Karpas-422 (cell line): ENCODE data around the gene GOLGA7B. TPM values are rescaled to one million over a fixed set of nuclear protein-coding genes. Genes with fewer than 3 reads are reported as not detected.

Experiments
- DNase-seq: peaks from one replicate; pipeline ENCODE4 v3.0.0-alpha.2; 2015
- H2AFZ ChIP-seq: fragments of 200-600 bp; sonication (generic); 2 replicates; pipeline ENCODE4 v1.6.1; 2014; ENCODE audit warnings: antibody characterized with exemption, low read length, mixed read lengths
- H3K27ac ChIP-seq: fragments of 200-600 bp; sonication (generic); 2 replicates; pipeline ENCODE4 v1.5.1; 2014; ENCODE audit warnings: mild to moderate bottlenecking, low read length, moderate library complexity
- H3K27me3 ChIP-seq: fragments of 200-600 bp; sonication (generic); 2 replicates; pipeline ENCODE4 v1.6.1; 2014; ENCODE audit warnings: low read length, mixed read lengths
- H3K36me3 ChIP-seq: fragments of 200-600 bp; sonication (generic); 2 replicates; pipeline ENCODE4 v1.6.1; 2014; ENCODE audit warnings: low read length, mixed read lengths; ENCODE audit not compliant: insufficient read depth
- H3K4me1 ChIP-seq: fragments of 200-600 bp; sonication (generic); 2 replicates; pipeline ENCODE4 v1.6.1; 2014; ENCODE audit warnings: mild to moderate bottlenecking, low read length, mixed read lengths
- H3K4me2 ChIP-seq: fragments of 200-600 bp; sonication (generic); 2 replicates; pipeline ENCODE4 v1.6.1; 2014; ENCODE audit warnings: low read length, low read depth, mild to moderate bottlenecking; ENCODE audit not compliant: poor library complexity, severe bottlenecking
- H3K4me3 ChIP-seq: fragments of 200-600 bp; sonication (generic); 2 replicates; pipeline ENCODE4 v1.5.1; 2014; ENCODE audit warnings: mild to moderate bottlenecking, antibody characterized with exemption, low read length, mixed read lengths
- H3K79me2 ChIP-seq: fragments of 200-600 bp; sonication (generic); 2 replicates; pipeline ENCODE4 v1.6.1; 2014; ENCODE audit warnings: mild to moderate bottlenecking, low read length, mixed read lengths
- H3K9ac ChIP-seq: fragments of 200-600 bp; sonication (generic); 2 replicates; pipeline ENCODE4 v1.6.0; 2014; ENCODE audit warnings: low read length
- H3K9me2 ChIP-seq: fragments of 200-600 bp; sonication (generic), shearing (Covaris generic); replicated peaks from 2 replicates; pipeline ENCODE4 v1.6.0; 2014; ENCODE audit warnings: mild to moderate bottlenecking, low read length, moderate library complexity; ENCODE audit not compliant: insufficient read depth
- H3K9me3 ChIP-seq: fragments of 300-700, 200-600 bp; sonication (generic); 2 replicates; pipeline ENCODE4 v1.6.1; 2014; ENCODE audit warnings: low read length, mixed read lengths
- H4K20me1 ChIP-seq: fragments of 200-600 bp; sonication (generic); 2 replicates; pipeline ENCODE4 v1.6.1; 2014; ENCODE audit warnings: mild to moderate bottlenecking, antibody characterized with exemption, low read length, low read depth; ENCODE audit not compliant: insufficient read depth
- total RNA-seq: library from RNA; depleted of rRNA; stranded (reverse); fragments of >200 nt; shearing (Covaris generic); gene quantifications from 2 replicates; pipeline ENCODE4 v1.2.3, GENCODE V29; 2014; ENCODE audit warnings: low replicate concordance

The GOLGA7B gene
- total RNA-seq, 1 experiment from 2014 or later, result not detected

- H3K9me2 ChIP-seq, result no peaks in the 10 kb centered on the region
- DNase-seq, result no peak
Measured at GRCh38 chr10:97875391-97875790, 25.7 kb downstream of the GOLGA7B start.

GRCh38 chr10:97876402-97876801 is 26.8 kb downstream of the GOLGA7B start:
- Histone ChIP-seq H3K4me2 (no peak overlapping the region), H2AFZ (no peak overlapping the region), H3K27ac (no peak overlapping the region), H3K36me3 (no peaks in the 10 kb centered on the region), H3K4me3 (no peak overlapping the region), H3K9ac (no peak overlapping the region), H3K9me2 (no peaks in the 10 kb centered on the region), H3K4me1 (peaks cover 2% of the 10 kb centered on the region; the same call in 1 of the 2 replicates), H3K79me2 (no peaks in the 10 kb centered on the region), H3K9me3 (no peaks in the 10 kb centered on the region), H4K20me1 (no peaks in the 10 kb centered on the region), H3K27me3 (no peaks in the 10 kb centered on the region)
- DNase-seq, result no peak

More at GRCh38 chr10:97875391-97875790, 25.7 kb downstream of the GOLGA7B start:
- no peaks in the 10 kb centered on the region for H3K79me2 ChIP-seq
- H2AFZ ChIP-seq, result no peak overlapping the region
- no peaks in the 10 kb centered on the region for H3K27me3 ChIP-seq
- no peaks in the 10 kb centered on the region for H3K36me3 ChIP-seq
- no peaks in the 10 kb centered on the region for H4K20me1 ChIP-seq
- no peak overlapping the region for H3K4me2 ChIP-seq
- H3K27ac ChIP-seq, result no peak overlapping the region
- peaks cover 2% of the 10 kb centered on the region; the same call in 1 of the 2 replicates for H3K4me1 ChIP-seq
- no peak overlapping the region for H3K9ac ChIP-seq
- no peaks in the 10 kb centered on the region for H3K9me3 ChIP-seq
- H3K4me3 ChIP-seq, result no peak overlapping the region

DNA sequence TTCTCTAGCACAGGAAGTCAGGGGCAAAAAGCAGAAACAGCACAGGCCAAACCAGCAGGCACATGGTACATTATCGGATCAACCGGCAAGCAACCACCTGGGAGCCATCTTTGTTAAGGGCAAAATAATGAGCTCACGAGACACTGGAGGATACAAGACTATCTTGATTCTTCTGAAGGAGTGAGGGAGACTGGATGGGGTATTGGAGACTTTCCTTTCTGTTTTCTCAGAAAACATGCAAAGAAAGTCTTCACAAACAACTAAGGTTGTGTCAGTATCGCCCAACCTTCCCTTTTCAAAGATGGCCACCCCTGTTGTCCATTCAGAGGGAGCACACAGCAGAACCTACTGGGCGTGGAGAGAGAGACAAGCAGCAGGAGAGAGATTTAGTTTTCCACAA is 29.6 kb downstream of the GOLGA7B start:
- H2AFZ ChIP-seq, result no peak overlapping the region
- no peak overlapping the region for H3K27ac ChIP-seq
- H3K9me2 ChIP-seq, result no peaks in the 10 kb centered on the region
- no peaks in the 10 kb centered on the region for H3K9me3 ChIP-seq
- no peak overlapping the region for H3K4me2 ChIP-seq
- no peaks in the 10 kb centered on the region for H3K36me3 ChIP-seq
- H3K4me1 ChIP-seq, result peaks cover 2% of the 10 kb centered on the region; the same call in 1 of the 2 replicates
- no peaks in the 10 kb centered on the region for H4K20me1 ChIP-seq
- no peaks in the 10 kb centered on the region for H3K79me2 ChIP-seq
- no peak overlapping the region for H3K4me3 ChIP-seq
- no peaks in the 10 kb centered on the region for H3K27me3 ChIP-seq
- no peak for DNase-seq
- no peak overlapping the region for H3K9ac ChIP-seq

- no peaks in the 10 kb centered on the region for H3K36me3 ChIP-seq
Measured at GRCh38 chr10:97880109-97880508, 30.5 kb downstream of the GOLGA7B start.

DNA sequence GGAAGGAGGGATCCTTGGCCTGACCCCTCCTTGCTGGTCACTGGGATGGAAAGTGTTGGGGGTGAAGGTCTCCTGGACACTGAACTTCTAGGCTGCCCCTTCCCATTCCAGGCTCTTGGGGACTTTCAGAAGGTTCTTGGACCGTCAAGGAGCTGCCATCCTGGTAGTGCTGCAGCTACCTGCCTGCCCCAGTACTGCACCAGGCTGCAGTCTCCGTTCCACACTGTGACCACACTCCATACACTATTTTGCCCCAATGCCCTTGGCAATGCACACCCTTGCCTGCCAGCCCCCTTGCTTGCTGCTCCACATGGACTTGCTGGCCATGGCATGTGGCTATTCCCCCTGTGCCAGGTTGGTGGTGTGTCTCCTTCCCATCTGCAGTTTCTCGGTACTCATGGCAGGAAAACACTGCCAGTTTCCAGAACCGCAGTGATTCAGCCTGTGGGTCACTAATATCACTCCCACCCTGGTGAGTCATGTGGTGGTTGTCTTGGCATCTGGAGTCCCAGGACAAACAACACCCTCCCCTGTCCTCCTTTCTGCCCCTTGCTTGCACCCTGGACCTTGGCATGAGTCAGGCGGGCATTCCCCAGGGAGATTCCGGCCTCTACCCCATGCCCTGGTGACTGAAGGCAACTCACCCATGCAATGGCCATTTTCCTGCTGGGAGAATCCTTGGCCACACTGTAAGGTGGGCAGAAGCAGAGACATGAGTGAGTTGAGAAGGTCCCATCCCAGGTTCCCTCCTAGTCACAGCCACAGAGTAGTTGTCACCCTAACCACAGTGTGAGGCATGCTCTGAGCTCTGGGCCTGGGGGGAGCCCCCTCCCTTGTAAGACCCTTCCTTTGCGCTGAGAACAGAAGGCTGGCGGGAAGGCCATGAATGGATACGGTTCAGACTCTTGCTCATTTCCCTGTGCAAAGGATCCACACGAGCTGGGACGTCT is 32.8 kb downstream of the GOLGA7B start:
- Histone ChIP-seq H3K9me3 (no peaks in the 10 kb centered on the region), H3K9me2 (no peaks in the 10 kb centered on the region), H3K79me2 (no peaks in the 10 kb centered on the region), H3K9ac (no peak overlapping the region), H3K4me1 (no peaks in the 10 kb centered on the region), H3K36me3 (no peaks in the 10 kb centered on the region), H3K27ac (no peak overlapping the region), H3K4me3 (no peak overlapping the region), H3K4me2 (no peak overlapping the region), H3K27me3 (no peaks in the 10 kb centered on the region), H4K20me1 (no peaks in the 10 kb centered on the region), H2AFZ (no peak overlapping the region)
- DNase-seq, result no peak

More at GRCh38 chr10:97880109-97880508, 30.5 kb downstream of the GOLGA7B start:
- Histone ChIP-seq H3K79me2 (no peaks in the 10 kb centered on the region), H3K27ac (no peak overlapping the region), H3K9me3 (no peaks in the 10 kb centered on the region), H3K4me1 (peaks cover 2% of the 10 kb centered on the region; the same call in 1 of the 2 replicates), H3K27me3 (no peaks in the 10 kb centered on the region), H2AFZ (no peak overlapping the region), H4K20me1 (no peaks in the 10 kb centered on the region), H3K9me2 (no peaks in the 10 kb centered on the region), H3K4me3 (no peak overlapping the region), H3K9ac (no peak overlapping the region), H3K4me2 (no peak overlapping the region)
- DNase-seq, result no peak

DNA sequence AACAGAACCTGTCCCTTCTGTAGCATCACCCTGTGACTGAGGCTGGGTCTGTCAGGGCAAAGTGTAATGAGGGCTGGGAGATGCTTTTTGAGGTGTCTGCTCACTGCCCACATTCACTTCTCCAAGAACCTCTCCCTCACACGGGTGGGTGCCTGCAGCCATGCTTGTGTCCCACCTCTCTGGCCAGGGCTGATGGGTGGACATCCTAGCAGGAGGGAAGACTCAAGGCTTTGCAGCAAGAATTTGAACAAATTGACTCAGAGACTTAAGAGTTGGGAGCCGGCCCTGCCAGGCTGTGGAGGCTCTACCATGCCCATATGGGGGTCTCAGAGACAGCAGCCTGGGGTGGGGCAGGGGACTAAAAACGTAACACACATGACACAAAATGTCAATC is 33.4 kb downstream of the GOLGA7B start:
- no peak overlapping the region for H2AFZ ChIP-seq
- no peak for DNase-seq
- no peak overlapping the region for H3K4me3 ChIP-seq
- no peaks in the 10 kb centered on the region for H3K9me2 ChIP-seq
- H3K27ac ChIP-seq, result no peak overlapping the region
- H3K4me2 ChIP-seq, result no peak overlapping the region
- no peaks in the 10 kb centered on the region for H3K9me3 ChIP-seq
- no peaks in the 10 kb centered on the region for H4K20me1 ChIP-seq
- no peaks in the 10 kb centered on the region for H3K27me3 ChIP-seq
- no peaks in the 10 kb centered on the region for H3K79me2 ChIP-seq
- H3K9ac ChIP-seq, result no peak overlapping the region
- H3K36me3 ChIP-seq, result no peaks in the 10 kb centered on the region
- no peaks in the 10 kb centered on the region for H3K4me1 ChIP-seq

DNA sequence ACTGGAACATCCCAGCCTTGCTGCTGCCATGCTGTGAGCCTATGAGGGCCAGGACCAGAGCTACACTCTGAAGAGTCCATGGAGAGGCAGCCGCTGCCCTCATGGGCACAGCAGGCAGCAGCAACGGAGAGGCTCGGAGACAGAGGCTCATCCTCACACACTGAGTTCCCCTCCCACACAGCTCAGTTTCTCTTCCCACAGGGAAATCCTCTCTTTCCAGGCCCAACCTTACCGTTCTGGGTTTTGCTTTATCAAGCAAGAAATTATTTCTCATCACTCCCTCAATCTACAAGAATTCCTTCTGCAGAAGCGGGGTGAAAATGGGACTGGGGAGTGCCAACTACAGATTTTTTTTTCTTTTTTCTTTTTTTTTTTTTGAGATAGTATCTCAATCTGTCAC is 36.6 kb downstream of the GOLGA7B start:
- H3K9me3 ChIP-seq, result no peaks in the 10 kb centered on the region
- DNase-seq, result no peak
- no peak overlapping the region for H3K9ac ChIP-seq

DNA sequence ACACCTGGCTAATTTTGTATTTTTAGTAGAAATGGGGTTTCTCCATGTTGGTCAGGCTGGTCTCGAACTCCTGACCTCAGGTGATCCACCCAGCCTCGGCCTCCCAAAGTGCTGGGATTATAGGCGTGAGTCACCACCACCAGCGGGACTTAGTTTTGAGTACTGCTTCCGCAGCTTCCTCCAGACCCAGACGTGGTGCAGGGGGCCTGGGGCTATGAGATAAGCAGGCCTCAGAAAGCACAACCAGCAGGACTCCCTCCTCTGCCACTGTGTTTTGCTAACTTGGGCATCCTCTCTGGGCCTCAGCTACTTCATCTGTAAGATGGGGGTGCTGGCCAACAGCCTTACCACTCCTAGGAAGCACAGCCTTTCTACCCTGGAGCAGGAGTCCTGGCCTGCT is 37.8 kb downstream of the GOLGA7B start:
- no peak overlapping the region for H3K9ac ChIP-seq
- no peaks in the 10 kb centered on the region for H3K79me2 ChIP-seq
- H4K20me1 ChIP-seq, result no peaks in the 10 kb centered on the region
- H3K9me2 ChIP-seq, result no peaks in the 10 kb centered on the region
- no peaks in the 10 kb centered on the region for H3K4me1 ChIP-seq
- H3K36me3 ChIP-seq, result no peaks in the 10 kb centered on the region
- no peak overlapping the region for H2AFZ ChIP-seq
- no peaks in the 10 kb centered on the region for H3K9me3 ChIP-seq
- no peaks in the 10 kb centered on the region for H3K27me3 ChIP-seq
- H3K4me2 ChIP-seq, result no peak overlapping the region
- no peak overlapping the region for H3K4me3 ChIP-seq
- H3K27ac ChIP-seq, result no peak overlapping the region
- no peak for DNase-seq

More for the DNA sequence above, 36.6 kb downstream of the GOLGA7B start:
- H3K27me3 ChIP-seq, result no peaks in the 10 kb centered on the region
- H3K9me2 ChIP-seq, result no peaks in the 10 kb centered on the region
- H4K20me1 ChIP-seq, result no peaks in the 10 kb centered on the region
- no peak overlapping the region for H3K4me2 ChIP-seq
- no peaks in the 10 kb centered on the region for H3K4me1 ChIP-seq
- H3K79me2 ChIP-seq, result no peaks in the 10 kb centered on the region
- no peak overlapping the region for H3K4me3 ChIP-seq
- H3K27ac ChIP-seq, result no peak overlapping the region
- no peaks in the 10 kb centered on the region for H3K36me3 ChIP-seq
- no peak overlapping the region for H2AFZ ChIP-seq
